Endothelial cell of umbilical vein (primary cell): ENCODE results near the gene DGKG.

Experiments used
- CTCF ChIP-seq, 2 donors: IDR thresholded peaks; 1 replicate in 1 of 2; 2 replicates in 1 of 2; pipeline ENCODE4 v1.5.1; 2011; ENCODE audit warnings: low read length in 2 of 2, mild to moderate bottlenecking in 2 of 2, moderate library complexity in 2 of 2, control low read depth in 1 of 2, inconsistent platforms in 1 of 2, low read depth in 1 of 2; ENCODE audit not compliant: insufficient read depth in 1 of 2; ENCODE audit errors: extremely low read depth in 1 of 2
- POLR2A ChIP-seq: IDR thresholded peaks from 2 replicates; pipeline ENCODE4 v1.6.1; 2012; ENCODE audit warnings: low read depth, mild to moderate bottlenecking, control low read depth, low read length
- POLR2AphosphoS5 ChIP-seq: IDR thresholded peaks from 2 replicates; pipeline ENCODE4 v1.6.1; 2012; ENCODE audit warnings: low read depth, mild to moderate bottlenecking, control low read depth, low read length, moderate library complexity; ENCODE audit not compliant: insufficient read depth

GRCh38 chr3:186225603-186226002 is 136.4 kb downstream of the DGKG start:
- TF ChIP-seq CTCF (IDR thresholded peaks at IDR 0.05; ENCODE audit: extremely low read depth in 1 of 2, insufficient read depth in 1 of 2, low read depth in 1 of 2, low read length in 2 of 2) (no peak), POLR2A (no peak), POLR2AphosphoS5 (no peak)
